HFFc6 (cell line): ENCODE data around the gene BAAT. TPM values are rescaled to one million over a fixed set of nuclear protein-coding genes. Genes with fewer than 3 reads are reported as not detected.
A peak's percentile ranks its signal among the peaks of the same experiment; 100 is the strongest.

Experiments used
- DNase-seq: peaks from one replicate; pipeline ENCODE4 v3.0.0-alpha.2; 2018
- H3K27ac Mint-ChIP-seq: 2 replicates; pipeline ENCODE4 v1.8.0; 2020; ENCODE audit warnings: mild to moderate bottlenecking, mixed read lengths
- H3K27me3 Mint-ChIP-seq: 2 replicates; pipeline ENCODE4 v1.8.0; 2021; ENCODE audit warnings: mild to moderate bottlenecking, moderate library complexity, mixed read lengths; ENCODE audit not compliant: insufficient read depth
- H3K36me3 Mint-ChIP-seq: 2 replicates; pipeline ENCODE4 v1.8.0; 2021; ENCODE audit warnings: low read depth, mixed read lengths
- H3K4me1 Mint-ChIP-seq: 2 replicates; pipeline ENCODE4 v1.8.0; 2020; ENCODE audit warnings: low read depth, mixed read lengths
- H3K4me3 Mint-ChIP-seq: 2 replicates; pipeline ENCODE4 v1.8.0; 2020; ENCODE audit warnings: mild to moderate bottlenecking, moderate library complexity, mixed read lengths
- H3K9me3 Mint-ChIP-seq: 2 replicates; pipeline ENCODE4 v1.8.0; 2020; ENCODE audit warnings: mild to moderate bottlenecking, mixed read lengths
- CTCF ChIP-seq: fragments of 200-600 bp; sonication (generic); IDR thresholded peaks from 2 replicates; pipeline ENCODE4 v1.5.0; 2021; ENCODE audit warnings: antibody characterized with exemption, mild to moderate bottlenecking
- total RNA-seq, 6 experiments: library from RNA; stranded (reverse); fragmentation: NEBNext Ultra II Directional; extraction: Animal tissue kit (Norgen Biotek cat#: 25700); gene quantifications; 2 replicates in 1 of 6; 3 replicates in 5 of 6; pipeline ENCODE4 v1.2.3, GENCODE V29; 2021

The BAAT gene
- total RNA-seq, 6 experiments from 2014 or later, result 0.08 TPM; not detected in 5

- no peak overlapping the region for H3K4me3 Mint-ChIP-seq
- H3K27ac Mint-ChIP-seq, result no peak overlapping the region
- no peaks in the 10 kb centered on the region for H3K4me1 Mint-ChIP-seq
- TF ChIP-seq CTCF, result no peak
- peaks cover 93% of the 10 kb centered on the region for H3K9me3 Mint-ChIP-seq
- H3K36me3 Mint-ChIP-seq, result peaks cover 93% of the 10 kb centered on the region
- no peak for DNase-seq
- no peaks in the 10 kb centered on the region for H3K27me3 Mint-ChIP-seq
Observed at GRCh38 chr9:101408374-101409078, 23.7 kb upstream of the BAAT start.

- no peak for TF ChIP-seq CTCF
- H3K27me3 Mint-ChIP-seq, result peaks cover 2% of the 10 kb centered on the region
- H3K27ac Mint-ChIP-seq, result no peak overlapping the region
- H3K36me3 Mint-ChIP-seq, result peaks cover 86% of the 10 kb centered on the region
- no peak for DNase-seq
- H3K4me3 Mint-ChIP-seq, result no peak overlapping the region
- H3K9me3 Mint-ChIP-seq, result peaks cover 47% of the 10 kb centered on the region
- H3K4me1 Mint-ChIP-seq, result peaks cover 24% of the 10 kb centered on the region
Observed at GRCh38 chr9:101403516-101404285, 18.9 kb upstream of the BAAT start.

- peaks cover 12% of the 10 kb centered on the region for H3K9me3 Mint-ChIP-seq
- no peak for DNase-seq
- H3K4me1 Mint-ChIP-seq, result peaks cover 39% of the 10 kb centered on the region
- H3K27me3 Mint-ChIP-seq, result peaks cover 3% of the 10 kb centered on the region
- peaks cover 70% of the 10 kb centered on the region for H3K36me3 Mint-ChIP-seq
- no peak for TF ChIP-seq CTCF
- H3K27ac Mint-ChIP-seq, result peak overlapping the region; percentile 60; the same call in 1 of the 2 replicates
- peak overlapping the region; percentile 98 for H3K4me3 Mint-ChIP-seq
Observed at GRCh38 chr9:101400120-101400519, 15.3 kb upstream of the BAAT start.

- Mint-ChIP-seq H3K27ac (peak overlapping the region; percentile 98), H3K36me3 (peaks cover 70% of the 10 kb centered on the region), H3K9me3 (peaks cover 8% of the 10 kb centered on the region), H3K27me3 (peaks cover 3% of the 10 kb centered on the region), H3K4me3 (peak overlapping the region; percentile 98), H3K4me1 (peaks cover 43% of the 10 kb centered on the region)
- no peak for DNase-seq
- TF ChIP-seq CTCF, result no peak
Observed at GRCh38 chr9:101399643-101399970, 14.8 kb upstream of the BAAT start.

- H3K27me3 Mint-ChIP-seq, result peaks cover 3% of the 10 kb centered on the region
- TF ChIP-seq CTCF, result no peak
- peaks cover 70% of the 10 kb centered on the region for H3K36me3 Mint-ChIP-seq
- no peak for DNase-seq
- H3K4me1 Mint-ChIP-seq, result peaks cover 46% of the 10 kb centered on the region
- H3K9me3 Mint-ChIP-seq, result peaks cover 10% of the 10 kb centered on the region
- H3K4me3 Mint-ChIP-seq, result peak overlapping the region; percentile 98
- peak overlapping the region; percentile 98 for H3K27ac Mint-ChIP-seq
Observed at GRCh38 chr9:101398930-101399642, 14.3 kb upstream of the BAAT start.
